Trophoblast cell (in vitro differentiated cells and primary cell): Measurements from ENCODE around the gene CCK.

Experiments
- DNase-seq, 2 donors: peaks; one replicate each; pipeline ENCODE4 v3.0.0-alpha.2; 2016
- H2AFZ ChIP-seq: 2 replicates; pipeline ENCODE4 v1.6.1; 2013; ENCODE audit warnings: low read length, moderate library complexity, mild to moderate bottlenecking; ENCODE audit not compliant: insufficient read depth, poor library complexity
- H2AK5ac ChIP-seq: 2 replicates; pipeline ENCODE4 v1.6.1; 2013; ENCODE audit warnings: mild to moderate bottlenecking, low read length
- H2BK120ac ChIP-seq: 2 replicates; pipeline ENCODE4 v1.6.1; 2013; ENCODE audit warnings: low read length, mild to moderate bottlenecking, moderate library complexity; ENCODE audit not compliant: insufficient read depth, poor library complexity
- H2BK12ac ChIP-seq: 2 replicates; pipeline ENCODE4 v1.6.1; 2013; ENCODE audit warnings: mild to moderate bottlenecking, low read length, moderate library complexity
- H2BK5ac ChIP-seq: 2 replicates; pipeline ENCODE4 v1.6.1; 2013; ENCODE audit warnings: low read length, low read depth, moderate library complexity, mild to moderate bottlenecking; ENCODE audit not compliant: poor library complexity
- H3K14ac ChIP-seq: 2 replicates; pipeline ENCODE4 v1.6.1; 2013; ENCODE audit warnings: mild to moderate bottlenecking, low read length
- H3K18ac ChIP-seq: 2 replicates; pipeline ENCODE4 v1.6.1; 2013; ENCODE audit warnings: mild to moderate bottlenecking, low read length
- H3K23ac ChIP-seq: 2 replicates; pipeline ENCODE4 v1.6.1; 2013; ENCODE audit warnings: low read length
- H3K27ac ChIP-seq: 2 replicates; pipeline ENCODE4 v1.5.1; 2013; ENCODE audit warnings: low read depth, mild to moderate bottlenecking, inconsistent platforms, low read length, moderate library complexity
- H3K27me3 ChIP-seq: 2 replicates; pipeline ENCODE4 v1.6.1; 2013; ENCODE audit warnings: inconsistent platforms, mild to moderate bottlenecking, low read length, moderate library complexity; ENCODE audit not compliant: insufficient read depth
- H3K36me3 ChIP-seq, 2 experiments: 1 replicate in 1 of 2; 2 replicates in 1 of 2; pipeline ENCODE4 v1.6.1; 2013; ENCODE audit warnings: low read length in 2 of 2, mild to moderate bottlenecking in 2 of 2, moderate library complexity in 1 of 2; ENCODE audit not compliant: insufficient read depth in 2 of 2, control insufficient read depth in 1 of 2
- H3K4ac ChIP-seq: 2 replicates; pipeline ENCODE4 v1.6.1; 2013; ENCODE audit warnings: low read depth, mild to moderate bottlenecking, low read length, moderate library complexity
- H3K4me1 ChIP-seq, 2 experiments: 1 replicate in 1 of 2; 2 replicates in 1 of 2; pipeline ENCODE4 v1.6.1; 2013; ENCODE audit warnings: low read length in 2 of 2, mild to moderate bottlenecking in 2 of 2, moderate library complexity in 1 of 2; ENCODE audit not compliant: insufficient read depth in 2 of 2, control insufficient read depth in 1 of 2
- H3K4me2 ChIP-seq: 2 replicates; pipeline ENCODE4 v1.6.1; 2013; ENCODE audit warnings: inconsistent platforms, mild to moderate bottlenecking, low read length, moderate library complexity
- H3K4me3 ChIP-seq: 2 replicates; pipeline ENCODE4 v1.5.1; 2013; ENCODE audit warnings: mild to moderate bottlenecking, low read depth, low read length, inconsistent platforms
- H3K79me1 ChIP-seq: one replicate; pipeline ENCODE4 v1.6.1; 2013; ENCODE audit warnings: low read length
- H3K79me2 ChIP-seq: 2 replicates; pipeline ENCODE4 v1.6.1; 2013; ENCODE audit warnings: low read length, mild to moderate bottlenecking; ENCODE audit not compliant: control insufficient read depth, insufficient read depth, poor library complexity
- H3K9ac ChIP-seq: 2 replicates; pipeline ENCODE4 v1.6.1; 2013; ENCODE audit warnings: mild to moderate bottlenecking, low read length
- H3K9me3 ChIP-seq: 2 replicates; pipeline ENCODE4 v1.6.1; 2013; ENCODE audit warnings: low read depth, mild to moderate bottlenecking, control low read depth, inconsistent platforms, low read length; ENCODE audit not compliant: insufficient read depth
- H4K12ac ChIP-seq: 2 replicates; pipeline ENCODE4 v1.6.1; 2013; ENCODE audit warnings: low read depth, mild to moderate bottlenecking, low read length, moderate library complexity
- H4K8ac ChIP-seq: 2 replicates; pipeline ENCODE4 v1.6.1; 2013; ENCODE audit warnings: low read depth, mild to moderate bottlenecking, low read length, moderate library complexity
- H4K91ac ChIP-seq: one replicate; pipeline ENCODE4 v1.6.1; 2013; ENCODE audit warnings: low read depth, mild to moderate bottlenecking, low read length, moderate library complexity
- WGBS: extraction: QIAGEN DNeasy Blood & Tissue Kit; methylation state at CpG from one replicate; pipeline ENCODE4 v1.1.7; 2013; ENCODE audit warnings: missing lambda C conversion rate; ENCODE audit not compliant: insufficient read length, insufficient coverage; ENCODE audit errors: extremely low coverage; 5-methylcytosine and 5-hydroxymethylcytosine counted together

The CCK gene

DNA sequence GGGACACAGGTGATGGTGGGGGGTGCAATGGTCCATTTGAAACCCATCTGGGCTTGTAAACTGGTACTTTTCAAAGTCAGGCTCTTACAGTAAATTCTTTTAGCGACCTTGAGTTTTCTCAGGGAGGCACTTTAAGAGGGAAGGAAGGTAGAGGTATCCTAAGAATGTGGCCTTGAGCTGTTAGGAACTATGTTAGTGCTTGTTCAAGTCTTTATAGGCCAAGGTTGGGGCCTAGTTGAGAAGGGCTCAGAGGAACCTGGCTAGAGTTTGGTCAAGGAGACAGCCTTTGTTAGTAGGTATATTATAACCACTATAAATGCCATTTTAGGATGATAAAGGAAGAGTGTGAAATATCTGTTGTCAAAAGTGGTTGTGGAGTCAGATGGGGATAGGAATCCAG is 9.2 kb upstream of the CCK start:
- no peak overlapping the region for H3K4ac ChIP-seq
- H3K18ac ChIP-seq, result no peak overlapping the region
- no CpG with 5 or more reads among the region's 1 CpG for WGBS
- H3K79me2 ChIP-seq, result no peaks in the 10 kb centered on the region
- no peak overlapping the region for H3K4me2 ChIP-seq
- H2BK120ac ChIP-seq, result no peak overlapping the region
- no peaks in the 10 kb centered on the region for H3K79me1 ChIP-seq
- no peak overlapping the region for H2BK12ac ChIP-seq
- no peak overlapping the region for H3K23ac ChIP-seq
- no peaks in the 10 kb centered on the region for H3K27me3 ChIP-seq
- H2AK5ac ChIP-seq, result no peak overlapping the region
- no peak overlapping the region for H4K12ac ChIP-seq
- H2BK5ac ChIP-seq, result no peak overlapping the region
- no peak overlapping the region for H4K8ac ChIP-seq
- H3K36me3 ChIP-seq, result no peaks in the 10 kb centered on the region
- no peak overlapping the region for H2AFZ ChIP-seq
- peaks cover 10% of the 10 kb centered on the region for H3K9me3 ChIP-seq
- no peak overlapping the region for H3K4me3 ChIP-seq
- H3K9ac ChIP-seq, result no peak overlapping the region
- no peak overlapping the region for H3K14ac ChIP-seq
- no peak for DNase-seq
- H4K91ac ChIP-seq, result no peak overlapping the region
- no peak overlapping the region for H3K27ac ChIP-seq
- H3K4me1 ChIP-seq, result no peaks in the 10 kb centered on the region

DNA sequence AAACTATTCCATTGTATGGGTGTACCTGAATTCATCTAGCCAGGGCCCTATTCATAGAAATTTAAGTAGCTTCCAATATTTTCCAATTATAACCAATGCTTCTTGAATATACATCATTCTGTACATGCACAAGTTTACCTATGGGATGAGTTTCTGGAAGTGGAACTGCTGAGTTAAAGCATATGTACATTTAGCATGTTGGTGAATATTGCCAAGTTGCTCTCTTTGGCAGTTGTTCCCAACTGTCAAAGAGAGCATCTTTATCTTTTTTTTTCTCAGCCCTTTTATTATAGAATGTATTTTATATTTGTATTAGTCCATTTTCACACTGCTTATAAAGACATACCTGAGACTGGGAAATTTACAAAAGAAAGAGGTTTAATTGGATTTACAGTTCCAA is 8.3 kb upstream of the CCK start:
- Histone ChIP-seq H2AFZ (no peak overlapping the region), H4K91ac (no peak overlapping the region), H3K79me2 (no peaks in the 10 kb centered on the region), H4K8ac (no peak overlapping the region), H3K4me2 (no peak overlapping the region), H3K4ac (no peak overlapping the region), H4K12ac (no peak overlapping the region), H3K14ac (no peak overlapping the region), H3K18ac (no peak overlapping the region), H3K9me3 (peaks cover 4% of the 10 kb centered on the region), H3K4me1 (no peaks in the 10 kb centered on the region), H3K27ac (no peak overlapping the region), H2BK120ac (no peak overlapping the region), H3K23ac (no peak overlapping the region), H2AK5ac (no peak overlapping the region), H3K9ac (no peak overlapping the region), H2BK5ac (no peak overlapping the region), H2BK12ac (no peak overlapping the region), H3K79me1 (no peaks in the 10 kb centered on the region), H3K27me3 (peaks cover 2% of the 10 kb centered on the region), H3K36me3 (no peaks in the 10 kb centered on the region), H3K4me3 (no peak overlapping the region)
- no peak for DNase-seq

DNA sequence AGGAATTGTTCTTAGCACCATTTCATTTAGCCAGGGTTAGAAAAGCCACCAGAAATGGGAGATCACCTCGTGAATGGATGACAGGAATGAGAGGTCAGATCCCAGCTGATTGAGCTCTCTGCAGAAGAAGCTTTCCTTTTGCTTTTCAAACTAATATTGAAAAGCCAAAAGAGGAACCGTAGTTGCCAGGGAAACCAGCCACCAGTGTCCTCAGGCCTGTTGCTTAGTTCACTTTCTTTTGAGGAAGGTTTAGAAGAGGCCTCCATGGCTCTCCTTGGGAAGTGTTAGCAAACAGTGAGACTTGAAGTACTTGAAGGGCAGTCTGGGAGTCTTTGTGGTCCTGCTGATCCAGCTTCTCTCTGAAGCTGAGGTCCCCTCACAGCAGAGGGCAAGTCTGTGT is 7.4 kb upstream of the CCK start:
- Histone ChIP-seq H3K4ac (no peak overlapping the region), H4K12ac (no peak overlapping the region), H3K4me1 (no peaks in the 10 kb centered on the region), H3K23ac (no peak overlapping the region), H3K4me2 (no peak overlapping the region), H2AFZ (no peak overlapping the region), H3K4me3 (no peak overlapping the region), H4K91ac (no peak overlapping the region), H2BK12ac (no peak overlapping the region), H3K36me3 (no peaks in the 10 kb centered on the region), H2AK5ac (no peak overlapping the region), H3K27ac (no peak overlapping the region), H3K79me2 (no peaks in the 10 kb centered on the region), H4K8ac (no peak overlapping the region), H3K9me3 (peaks cover 4% of the 10 kb centered on the region), H3K18ac (no peak overlapping the region), H3K14ac (no peak overlapping the region), H2BK5ac (no peak overlapping the region), H3K79me1 (no peaks in the 10 kb centered on the region), H3K9ac (no peak overlapping the region), H2BK120ac (no peak overlapping the region), H3K27me3 (peaks cover 2% of the 10 kb centered on the region)
- no peak for DNase-seq
- no CpG with 5 or more reads among the region's 2 CpGs for WGBS

DNA sequence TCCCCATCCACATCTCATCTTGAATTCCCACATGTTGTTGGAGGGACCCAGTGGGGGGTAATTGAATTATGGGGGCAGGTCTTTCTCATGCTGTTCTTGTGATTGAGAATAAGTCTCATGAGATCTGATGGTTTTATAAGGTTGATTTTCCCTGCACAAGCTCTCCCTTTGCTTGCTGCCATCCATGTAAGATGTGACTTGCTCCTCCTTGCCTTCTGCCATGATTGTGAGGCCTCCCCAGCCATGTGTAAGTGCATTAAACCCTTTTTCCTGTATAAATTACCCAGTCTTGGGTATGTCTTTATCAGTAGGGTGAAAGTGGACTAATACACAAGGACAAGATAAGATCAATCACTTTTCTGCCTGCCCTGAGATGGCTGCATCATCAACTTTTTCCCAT is 5.8 kb upstream of the CCK start:
- no peak overlapping the region for H3K27ac ChIP-seq
- H3K4me3 ChIP-seq, result no peak overlapping the region
- H4K12ac ChIP-seq, result no peak overlapping the region
- no peak overlapping the region for H3K9ac ChIP-seq
- H3K4ac ChIP-seq, result no peak overlapping the region
- H3K79me2 ChIP-seq, result no peaks in the 10 kb centered on the region
- no peak overlapping the region for H2BK12ac ChIP-seq
- no peak overlapping the region for H3K14ac ChIP-seq
- H4K91ac ChIP-seq, result no peak overlapping the region
- DNase-seq, result no peak
- peaks cover 6% of the 10 kb centered on the region for H3K9me3 ChIP-seq
- H3K18ac ChIP-seq, result no peak overlapping the region
- H4K8ac ChIP-seq, result no peak overlapping the region
- H3K4me2 ChIP-seq, result no peak overlapping the region
- H3K27me3 ChIP-seq, result peaks cover 2% of the 10 kb centered on the region
- H2BK120ac ChIP-seq, result no peak overlapping the region
- H2AFZ ChIP-seq, result no peak overlapping the region
- no peaks in the 10 kb centered on the region for H3K36me3 ChIP-seq
- H2BK5ac ChIP-seq, result no peak overlapping the region
- no peaks in the 10 kb centered on the region for H3K4me1 ChIP-seq
- H2AK5ac ChIP-seq, result no peak overlapping the region
- H3K79me1 ChIP-seq, result no peaks in the 10 kb centered on the region
- no peak overlapping the region for H3K23ac ChIP-seq

GRCh38 chr3:42270561-42270960 is 4.6 kb upstream of the CCK start:
- DNase-seq, result no peak
- H3K18ac ChIP-seq, result no peak overlapping the region
- peaks cover 2% of the 10 kb centered on the region for H3K27me3 ChIP-seq
- no peak overlapping the region for H3K4me2 ChIP-seq
- no peaks in the 10 kb centered on the region for H3K36me3 ChIP-seq
- H3K9me3 ChIP-seq, result peaks cover 8% of the 10 kb centered on the region
- H2BK5ac ChIP-seq, result no peak overlapping the region
- H2BK12ac ChIP-seq, result no peak overlapping the region
- H2AK5ac ChIP-seq, result no peak overlapping the region
- H3K14ac ChIP-seq, result no peak overlapping the region
- no peak overlapping the region for H2AFZ ChIP-seq
- H4K8ac ChIP-seq, result no peak overlapping the region
- WGBS, result no CpG with 5 or more reads among the region's 1 CpG
- no peak overlapping the region for H3K23ac ChIP-seq
- no peak overlapping the region for H3K9ac ChIP-seq
- no peak overlapping the region for H4K12ac ChIP-seq
- no peaks in the 10 kb centered on the region for H3K4me1 ChIP-seq
- H3K79me2 ChIP-seq, result no peaks in the 10 kb centered on the region
- H3K4ac ChIP-seq, result no peak overlapping the region
- no peaks in the 10 kb centered on the region for H3K79me1 ChIP-seq
- H3K27ac ChIP-seq, result no peak overlapping the region
- no peak overlapping the region for H2BK120ac ChIP-seq
- no peak overlapping the region for H3K4me3 ChIP-seq
- no peak overlapping the region for H4K91ac ChIP-seq
